Neural crest cell (in vitro differentiated cells): ENCODE data around the gene MGP. TPM values are rescaled to one million over a fixed set of nuclear protein-coding genes. Genes with fewer than 3 reads are reported as not detected.

ENCODE experiments used
- DNase-seq: peaks from one replicate; pipeline ENCODE4 v3.0.0; 2021; ENCODE audit warnings: low read depth, mixed read lengths, low spot score
- H3K27ac Mint-ChIP-seq: one replicate; pipeline ENCODE4 v1.8.0; 2021; ENCODE audit warnings: mild to moderate bottlenecking, mixed read lengths; ENCODE audit not compliant: unreplicated experiment
- H3K27me3 Mint-ChIP-seq: 2 replicates; pipeline ENCODE4 v1.8.0; 2021; ENCODE audit warnings: low read depth, mild to moderate bottlenecking, mixed read lengths
- H3K36me3 Mint-ChIP-seq: 2 replicates; pipeline ENCODE4 v1.8.0; 2021; ENCODE audit warnings: low read depth, mild to moderate bottlenecking, mixed read lengths
- H3K4me1 Mint-ChIP-seq: 2 replicates; pipeline ENCODE4 v1.8.0; 2021; ENCODE audit warnings: mixed read lengths
- H3K4me3 Mint-ChIP-seq: one replicate; pipeline ENCODE4 v1.8.0; 2021; ENCODE audit warnings: mild to moderate bottlenecking, mixed read lengths
- H3K9me3 Mint-ChIP-seq: 2 replicates; pipeline ENCODE4 v1.8.0; 2021; ENCODE audit warnings: mixed read lengths
- total RNA-seq: library from RNA; stranded (reverse); gene quantifications from 2 replicates; pipeline ENCODE4 v1.2.1, GENCODE V29; 2021
- TF ChIP-seq, protein P1 (sequence below): fragments of 200-600 bp; sonication (generic); conservative IDR thresholded peaks from 2 replicates; pipeline ENCODE4 v1.5.0; 2021; ENCODE audit warnings: antibody characterized with exemption, mild to moderate bottlenecking

MGP gene
- total RNA-seq, 1 donor from 2014 or later = not detected

GRCh38 chr12:14844401-14844800 lies 41.3 kb downstream of the MGP start:
- H3K4me1 Mint-ChIP-seq = peaks cover 13% of the 10 kb centered on the region
- TF ChIP-seq, protein P1, sequence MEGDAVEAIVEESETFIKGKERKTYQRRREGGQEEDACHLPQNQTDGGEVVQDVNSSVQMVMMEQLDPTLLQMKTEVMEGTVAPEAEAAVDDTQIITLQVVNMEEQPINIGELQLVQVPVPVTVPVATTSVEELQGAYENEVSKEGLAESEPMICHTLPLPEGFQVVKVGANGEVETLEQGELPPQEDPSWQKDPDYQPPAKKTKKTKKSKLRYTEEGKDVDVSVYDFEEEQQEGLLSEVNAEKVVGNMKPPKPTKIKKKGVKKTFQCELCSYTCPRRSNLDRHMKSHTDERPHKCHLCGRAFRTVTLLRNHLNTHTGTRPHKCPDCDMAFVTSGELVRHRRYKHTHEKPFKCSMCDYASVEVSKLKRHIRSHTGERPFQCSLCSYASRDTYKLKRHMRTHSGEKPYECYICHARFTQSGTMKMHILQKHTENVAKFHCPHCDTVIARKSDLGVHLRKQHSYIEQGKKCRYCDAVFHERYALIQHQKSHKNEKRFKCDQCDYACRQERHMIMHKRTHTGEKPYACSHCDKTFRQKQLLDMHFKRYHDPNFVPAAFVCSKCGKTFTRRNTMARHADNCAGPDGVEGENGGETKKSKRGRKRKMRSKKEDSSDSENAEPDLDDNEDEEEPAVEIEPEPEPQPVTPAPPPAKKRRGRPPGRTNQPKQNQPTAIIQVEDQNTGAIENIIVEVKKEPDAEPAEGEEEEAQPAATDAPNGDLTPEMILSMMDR = no peak
- H3K27ac Mint-ChIP-seq = no peak overlapping the region

DNA sequence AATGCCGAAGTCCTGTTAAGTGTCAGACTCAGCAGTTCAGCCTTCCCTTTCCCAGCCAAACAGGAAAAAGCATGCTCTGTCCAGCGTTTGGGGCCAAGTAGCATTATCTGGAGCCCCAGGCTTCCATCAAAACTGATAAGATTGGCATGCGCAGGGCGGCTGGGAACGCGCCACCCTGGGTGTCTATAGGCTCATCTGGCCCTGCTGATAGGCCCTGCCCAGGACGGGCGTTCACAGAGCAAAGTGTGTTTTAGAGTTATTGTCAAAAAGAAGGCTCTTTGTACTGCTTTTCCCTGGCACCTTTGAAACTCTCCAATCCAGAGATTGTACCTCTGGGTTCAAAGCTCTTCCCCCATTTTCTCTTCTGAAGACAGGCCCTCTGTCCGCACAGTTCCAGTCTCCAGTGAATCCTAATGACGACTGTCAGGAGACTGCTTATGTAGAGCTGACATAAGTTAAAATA lies 42.2 kb downstream of the MGP start, which contains the start of gene ART4:
Gene ART4 (minus strand): TSS at position 102 of the 463 bp plus-strand sequence. CDS start 413 bp downstream, outside the sequence.
- Mint-ChIP-seq H3K4me1 (peaks cover 11% of the 10 kb centered on the region), H3K4me3 (no peak within 1 kb of the TSS), H3K36me3 (no peaks in the 10 kb centered on the region), H3K9me3 (no peaks in the 10 kb centered on the region), H3K27me3 (no peaks in the 10 kb centered on the region), H3K27ac (no peak within 1 kb of the TSS)
- no peak for DNase-seq
- TF ChIP-seq, protein P1 = no peak

More at GRCh38 chr12:14844401-14844800, 41.3 kb downstream of the MGP start:
- H3K27me3 Mint-ChIP-seq = no peaks in the 10 kb centered on the region
- H3K36me3 Mint-ChIP-seq = no peaks in the 10 kb centered on the region
- H3K4me3 Mint-ChIP-seq = no peak overlapping the region
- no peaks in the 10 kb centered on the region for H3K9me3 Mint-ChIP-seq
- DNase-seq = no peak

DNA sequence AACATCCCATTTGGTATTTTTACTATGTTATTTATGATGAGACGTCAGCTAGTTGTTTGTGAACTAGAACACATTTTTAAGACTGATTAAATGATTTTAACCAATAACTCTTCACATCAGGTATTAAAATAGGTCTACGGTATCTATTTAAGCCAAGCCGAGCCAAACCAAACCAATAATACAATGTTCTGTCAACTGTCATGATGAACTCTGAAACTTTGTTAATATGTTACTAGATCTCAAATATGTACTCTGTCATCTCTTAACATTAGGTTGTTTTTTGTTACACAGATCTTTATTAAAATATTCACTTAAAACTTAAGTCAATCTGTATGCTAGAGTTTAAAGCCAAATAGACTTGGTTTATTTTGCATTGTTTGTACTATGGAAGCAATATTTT lies 43.3 kb downstream of the MGP start:
- H3K4me1 Mint-ChIP-seq = peaks cover 11% of the 10 kb centered on the region
- no peaks in the 10 kb centered on the region for H3K36me3 Mint-ChIP-seq

DNA sequence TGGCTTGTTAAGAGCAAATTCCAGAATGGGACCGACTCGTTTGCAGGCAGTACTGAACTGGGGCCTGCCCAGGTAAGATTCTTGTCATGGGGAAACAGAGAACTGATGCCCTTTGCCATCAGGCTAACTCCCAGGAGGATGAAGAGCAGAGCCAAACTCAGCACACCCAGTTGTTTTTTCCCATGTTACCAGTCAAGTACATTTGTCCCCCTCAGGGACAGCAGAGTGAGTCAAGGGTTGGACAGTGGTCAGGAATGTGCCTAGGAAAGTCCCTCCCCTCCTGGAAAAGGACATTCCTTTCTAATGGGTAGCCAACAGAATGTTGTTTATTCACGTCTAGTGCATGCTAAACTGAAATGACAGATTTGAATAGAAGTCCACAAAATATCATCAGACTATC lies 43.9 kb downstream of the MGP start:
- TF ChIP-seq, protein P1 = no peak
- Mint-ChIP-seq H3K4me3 (no peak overlapping the region), H3K36me3 (no peaks in the 10 kb centered on the region), H3K27ac (peak overlapping the region; percentile 15), H3K9me3 (no peaks in the 10 kb centered on the region), H3K27me3 (no peaks in the 10 kb centered on the region), H3K4me1 (peaks cover 5% of the 10 kb centered on the region)
- DNase-seq = no peak

More for the DNA sequence above, 43.3 kb downstream of the MGP start:
- no peak overlapping the region for H3K4me3 Mint-ChIP-seq
- no peak for DNase-seq
- TF ChIP-seq, protein P1 = no peak
- no peaks in the 10 kb centered on the region for H3K27me3 Mint-ChIP-seq
- H3K27ac Mint-ChIP-seq = no peak overlapping the region
- H3K9me3 Mint-ChIP-seq = no peaks in the 10 kb centered on the region

GRCh38 chr12:14840616-14841015 lies 45.0 kb downstream of the MGP start:
- H3K27me3 Mint-ChIP-seq = no peaks in the 10 kb centered on the region
- H3K27ac Mint-ChIP-seq = no peak overlapping the region
- H3K36me3 Mint-ChIP-seq = no peaks in the 10 kb centered on the region
- H3K4me1 Mint-ChIP-seq = peaks cover 4% of the 10 kb centered on the region
- no peak overlapping the region for H3K4me3 Mint-ChIP-seq
- no peak for DNase-seq
- TF ChIP-seq, protein P1 = no peak
- H3K9me3 Mint-ChIP-seq = no peaks in the 10 kb centered on the region
